Activated CD8-positive, alpha-beta T cell treated with anti-CD3 and anti-CD28 coated beads, Interleukin-2, amount 10 ng/mL, durations not matched to agents 7 days and 5 days (primary cell): Measurements from ENCODE around the gene BBLN. TPM values are rescaled to one million over a fixed set of nuclear protein-coding genes. Genes with fewer than 3 reads are reported as not detected.

ENCODE experiments used
- ATAC-seq: fragments of 150-1000 bp; cut with Tn5 transposase; one replicate; pipeline ENCODE4 v1.10.0; 2021; ENCODE audit warnings: moderate library complexity
- CTCF ChIA-PET: fragments of 350-600 bp; sonication (Branson Sonifier 250); formaldehyde crosslinking; loops from one replicate; lab custom pipeline; 2021; ENCODE audit warnings: antibody characterized with exemption; lab: Charles Lee
- POLR2A ChIA-PET: fragments of 350-600 bp; sonication (Branson Sonifier 250); formaldehyde crosslinking; loops from one replicate; lab custom pipeline; 2021; ENCODE audit warnings: antibody characterized with exemption; lab: Charles Lee
- DNase-seq: peaks from one replicate; pipeline ENCODE4 v3.0.0-alpha.2; 2020
- H3K27ac Mint-ChIP-seq: one replicate; pipeline ENCODE4 v1.8.0; 2021; ENCODE audit warnings: mild to moderate bottlenecking, mixed read lengths
- H3K27me3 Mint-ChIP-seq: one replicate; pipeline ENCODE4 v1.8.0; 2021; ENCODE audit warnings: low read depth, mixed read lengths
- H3K36me3 Mint-ChIP-seq: one replicate; pipeline ENCODE4 v1.8.0; 2021; ENCODE audit warnings: low read depth, mixed read lengths
- H3K4me1 Mint-ChIP-seq: one replicate; pipeline ENCODE4 v1.8.0; 2021; ENCODE audit warnings: low read depth, mixed read lengths
- H3K4me3 Mint-ChIP-seq: one replicate; pipeline ENCODE4 v1.8.0; 2021; ENCODE audit warnings: mild to moderate bottlenecking, mixed read lengths
- H3K9me3 Mint-ChIP-seq: one replicate; pipeline ENCODE4 v1.8.0; 2022; ENCODE audit warnings: mixed read lengths; ENCODE audit not compliant: insufficient read depth
- total RNA-seq, 2 experiments: library from RNA; stranded (reverse); gene quantifications; one replicate each; pipeline ENCODE4 v1.2.3, GENCODE V29; 2021

Gene BBLN
- total RNA-seq, 2 experiments from 2014 or later, result 94.3 to 105 TPM

- Mint-ChIP-seq H3K36me3 (peaks cover 25% of the 10 kb centered on the region), H3K9me3 (no peaks in the 10 kb centered on the region), H3K4me1 (peaks cover 48% of the 10 kb centered on the region), H3K4me3 (peak overlapping the region; percentile 94), H3K27ac (peak overlapping the region; percentile 70), H3K27me3 (no peaks in the 10 kb centered on the region)
- POLR2A ChIA-PET, result interaction anchor here (1.4 kb wide), 1 partner anchor 86 kb away, joined by 4 read pairs; the partner anchor contains the start of genes GOLGA2 and SWI5
- ATAC-seq (no peak), DNase-seq (no peak)
- CTCF ChIA-PET, result interaction anchor here (1.0 to 3.5 kb wide), 15 partner anchors 10 to 307 kb away, joined by 3 to 12 read pairs (median 4); no protein-coding TSS in a partner anchor
These were observed 29.9 kb downstream of the BBLN start for GRCh38 chr9:128190013-128190412.

GRCh38 chr9:128190516-128191405 lies 30.7 kb downstream of the BBLN start:
- Mint-ChIP-seq H3K27ac (peak overlapping the region; percentile 92), H3K27me3 (no peaks in the 10 kb centered on the region), H3K36me3 (peaks cover 22% of the 10 kb centered on the region), H3K4me3 (peak overlapping the region; percentile 94), H3K4me1 (peaks cover 48% of the 10 kb centered on the region), H3K9me3 (no peaks in the 10 kb centered on the region)
- POLR2A ChIA-PET, result interaction anchor here (0.6 to 1.4 kb wide), 3 partner anchors 11 to 85 kb away, joined by 3 to 6 read pairs (median 4); partner anchors contain the start of genes GOLGA2 and SWI5
- CTCF ChIA-PET, result interaction anchor here (0.6 to 3.5 kb wide), 15 partner anchors 10 to 171 kb away, joined by 3 to 12 read pairs (median 4); partner anchors contain the start of gene DNM1
- DNase-seq (peak; percentile 48), ATAC-seq (peak; percentile 51)

GRCh38 chr9:128191406-128192046 lies 31.5 kb downstream of the BBLN start, which contains the start of gene CIZ1:
TSS of gene CIZ1 (minus strand) at chr9:128191572. CDS start at chr9:128190857, 715 bp downstream.
- Mint-ChIP-seq H3K27ac (peak within 1 kb of the TSS; percentile 92), H3K4me1 (peaks cover 48% of the 10 kb centered on the region), H3K4me3 (peak within 1 kb of the TSS; percentile 94), H3K27me3 (no peaks in the 10 kb centered on the region), H3K9me3 (no peaks in the 10 kb centered on the region), H3K36me3 (peaks cover 22% of the 10 kb centered on the region)
- CTCF ChIA-PET, result interaction anchor here (1.0 to 3.5 kb wide), 7 partner anchors 9 to 150 kb away, joined by 3 to 12 read pairs (median 4); no protein-coding TSS in a partner anchor
- DNase-seq (peak; percentile 78), ATAC-seq (peak; percentile 89)
- POLR2A ChIA-PET, result interaction anchor here (0.6 to 1.2 kb wide), 2 partner anchors 12 to 30 kb away, joined by 3 to 6 read pairs; no protein-coding TSS in a partner anchor

DNA sequence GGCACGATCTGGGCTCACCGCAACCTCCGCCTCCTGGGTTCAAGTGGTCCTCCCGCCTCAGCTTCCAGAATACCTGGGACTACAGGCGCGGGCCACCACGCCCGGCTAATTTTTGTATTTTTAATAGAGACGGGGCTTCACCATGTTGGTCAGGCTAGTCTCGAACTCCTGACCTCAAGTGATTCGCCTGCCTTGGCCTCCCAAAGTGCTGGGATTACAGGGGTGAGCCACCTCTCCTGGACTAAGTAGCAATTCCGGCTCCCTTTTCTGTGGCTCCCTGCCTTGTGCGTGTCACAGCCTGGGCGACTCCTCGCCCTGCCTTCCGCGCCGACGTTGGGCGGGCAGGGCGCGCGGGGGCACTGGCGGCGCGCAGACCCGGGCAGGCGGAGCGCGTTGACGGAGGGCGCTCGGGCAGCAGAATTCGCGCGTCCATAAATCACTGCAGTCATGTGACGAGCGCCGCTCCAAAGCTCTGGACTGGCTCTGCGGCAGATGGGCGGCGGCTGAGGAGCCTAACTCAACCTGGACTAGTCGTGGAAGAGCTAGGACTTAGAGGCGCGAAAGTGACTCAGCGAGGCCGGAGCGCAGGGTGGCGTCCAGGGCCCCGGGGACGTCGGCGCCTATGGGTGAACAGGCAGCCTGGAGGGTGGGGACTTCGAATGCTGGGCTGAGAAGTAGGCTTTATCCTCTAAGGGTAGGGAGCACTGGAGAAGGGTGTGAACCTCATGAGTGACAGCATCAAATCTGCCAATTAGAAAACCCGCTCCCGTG lies 32.7 kb downstream of the BBLN start:
- CTCF ChIA-PET, result interaction anchor here (0.8 to 3.5 kb wide), 5 partner anchors 9 to 149 kb away, joined by 3 to 12 read pairs (median 4); no protein-coding TSS in a partner anchor
- Mint-ChIP-seq H3K9me3 (no peaks in the 10 kb centered on the region), H3K27ac (peak overlapping the region; percentile 46), H3K4me3 (peak overlapping the region; percentile 63), H3K4me1 (peaks cover 44% of the 10 kb centered on the region), H3K36me3 (peaks cover 18% of the 10 kb centered on the region), H3K27me3 (no peaks in the 10 kb centered on the region)
- POLR2A ChIA-PET, result interaction anchor here (0.6 to 1.1 kb wide), 5 partner anchors 12 to 365 kb away, joined by 3 to 8 read pairs (median 4); partner anchors contain the start of genes BBLN, GOLGA2 and SWI5
- peak; percentile 73 for DNase-seq
- peak; percentile 76 for ATAC-seq

DNA sequence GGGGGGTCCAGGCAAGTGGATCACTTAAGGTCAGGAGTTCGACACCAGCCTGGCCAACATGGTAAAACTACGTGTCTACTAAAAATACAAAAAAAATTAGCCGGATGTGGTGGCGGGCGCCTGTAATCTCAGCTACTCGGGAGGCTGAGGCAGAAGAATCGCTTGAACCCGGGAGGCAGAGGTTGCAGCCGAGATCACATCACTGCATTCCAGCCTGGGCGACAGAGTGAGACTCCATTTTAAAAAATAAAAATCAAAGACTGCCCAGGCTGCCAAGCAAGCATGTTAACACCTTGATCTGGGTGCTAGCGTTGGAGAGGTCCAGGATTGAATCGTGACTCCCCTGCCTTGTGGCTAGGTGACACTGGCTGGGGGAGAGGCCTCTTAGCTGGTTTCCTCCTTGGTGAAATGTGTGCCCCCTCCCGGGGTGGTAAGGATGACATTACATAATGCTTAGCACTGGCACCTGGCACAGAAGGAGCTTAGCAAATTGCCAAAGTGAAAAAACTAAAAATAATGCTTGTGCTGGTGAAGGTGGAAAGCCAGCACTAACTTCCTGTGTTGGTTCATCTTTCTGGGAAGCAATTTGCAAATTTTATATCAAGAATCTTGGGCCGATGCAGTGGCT lies 33.5 kb downstream of the BBLN start:
- Mint-ChIP-seq H3K4me1 (peaks cover 38% of the 10 kb centered on the region), H3K36me3 (peaks cover 13% of the 10 kb centered on the region), H3K4me3 (no peak overlapping the region), H3K9me3 (no peaks in the 10 kb centered on the region), H3K27ac (no peak overlapping the region), H3K27me3 (no peaks in the 10 kb centered on the region)
- ATAC-seq (no peak), DNase-seq (no peak)
- CTCF ChIA-PET, result interaction anchor here (0.8 to 1.3 kb wide), 3 partner anchors 9 to 69 kb away, joined by 3 to 4 read pairs (median 4); no protein-coding TSS in a partner anchor
- POLR2A ChIA-PET, result no interaction called here

- Mint-ChIP-seq H3K9me3 (no peaks in the 10 kb centered on the region), H3K36me3 (no peaks in the 10 kb centered on the region), H3K27ac (no peak overlapping the region), H3K27me3 (peaks cover 22% of the 10 kb centered on the region), H3K4me3 (no peak overlapping the region), H3K4me1 (peaks cover 14% of the 10 kb centered on the region)
- CTCF ChIA-PET, result interaction anchor here (0.9 to 1.8 kb wide), 2 partner anchors 9 to 11 kb away, joined by 4 to 9 read pairs; partner anchors contain the start of gene CIZ1
- POLR2A ChIA-PET, result no interaction called here
- no peak for ATAC-seq
- no peak for DNase-seq
These were observed 41.6 kb downstream of the BBLN start for GRCh38 chr9:128201441-128202369.

- CTCF ChIA-PET, result interaction anchor here (0.9 kb wide), 1 partner anchor 10 kb away, joined by 4 read pairs; no protein-coding TSS in a partner anchor
- Mint-ChIP-seq H3K4me3 (peak overlapping the region; percentile 68), H3K36me3 (no peaks in the 10 kb centered on the region), H3K4me1 (peaks cover 14% of the 10 kb centered on the region), H3K9me3 (no peaks in the 10 kb centered on the region), H3K27me3 (peaks cover 25% of the 10 kb centered on the region), H3K27ac (no peak overlapping the region)
- ATAC-seq (no peak), DNase-seq (no peak)
- POLR2A ChIA-PET, result no interaction called here
These were observed 42.6 kb downstream of the BBLN start for GRCh38 chr9:128202648-128203023.

DNA sequence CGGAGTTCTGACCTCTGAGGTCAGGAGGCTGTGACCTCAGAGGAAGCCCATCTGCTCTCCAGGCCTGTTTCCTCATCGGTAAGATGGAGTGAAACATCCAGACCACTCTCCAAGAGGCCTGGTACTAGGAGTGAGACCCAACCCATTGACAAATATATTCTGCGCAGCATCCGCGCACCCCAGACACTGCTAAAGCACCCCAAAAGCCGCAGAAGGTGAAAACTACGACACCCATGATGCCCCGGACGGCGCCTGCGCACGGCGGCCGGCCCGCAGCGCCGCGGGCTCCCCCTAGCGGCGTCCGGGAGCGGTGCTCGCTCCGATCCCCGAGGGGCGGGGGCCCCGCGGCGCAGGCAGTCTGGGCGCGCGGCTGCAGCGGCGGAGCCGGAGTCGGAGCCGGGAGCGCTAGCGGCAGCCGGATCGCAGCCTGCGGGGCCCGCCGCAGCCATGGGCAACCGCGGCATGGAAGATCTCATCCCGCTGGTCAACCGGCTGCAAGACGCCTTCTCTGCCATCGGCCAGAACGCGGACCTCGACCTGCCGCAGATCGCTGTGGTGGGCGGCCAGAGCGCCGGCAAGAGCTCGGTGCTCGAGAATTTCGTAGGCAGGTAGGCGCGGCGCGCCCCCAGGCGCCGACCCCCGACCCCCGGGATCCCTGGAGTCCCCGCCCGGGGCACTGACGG lies 43.1 kb downstream of the BBLN start, which contains the start of gene DNM1:
DNM1 (plus strand) TSS at position 356 of the 683 bp plus-strand sequence; CDS start at position 448, 92 bp downstream.
- POLR2A ChIA-PET, result no interaction called here
- DNase-seq, result peak; percentile 73
- CTCF ChIA-PET, result interaction anchor here (0.7 to 1.2 kb wide), 5 partner anchors 8 to 59 kb away, joined by 3 to 5 read pairs (median 3); no protein-coding TSS in a partner anchor
- H3K27me3 Mint-ChIP-seq, result peaks cover 25% of the 10 kb centered on the region
- peak within 1 kb of the TSS; percentile 75 for H3K27ac Mint-ChIP-seq
- peak within 1 kb of the TSS; percentile 68 for H3K4me3 Mint-ChIP-seq
- peak; percentile 92 for ATAC-seq
- H3K36me3 Mint-ChIP-seq, result no peaks in the 10 kb centered on the region
- peaks cover 14% of the 10 kb centered on the region for H3K4me1 Mint-ChIP-seq
- H3K9me3 Mint-ChIP-seq, result no peaks in the 10 kb centered on the region
